ENCODE measurements around the gene TMEM271. TPM values are rescaled to one million over a fixed set of nuclear protein-coding genes. Genes with fewer than 3 reads are reported as not detected.

The TMEM271 gene
- total and polyA plus RNA-seq, 4 donors: not detected

DNA sequence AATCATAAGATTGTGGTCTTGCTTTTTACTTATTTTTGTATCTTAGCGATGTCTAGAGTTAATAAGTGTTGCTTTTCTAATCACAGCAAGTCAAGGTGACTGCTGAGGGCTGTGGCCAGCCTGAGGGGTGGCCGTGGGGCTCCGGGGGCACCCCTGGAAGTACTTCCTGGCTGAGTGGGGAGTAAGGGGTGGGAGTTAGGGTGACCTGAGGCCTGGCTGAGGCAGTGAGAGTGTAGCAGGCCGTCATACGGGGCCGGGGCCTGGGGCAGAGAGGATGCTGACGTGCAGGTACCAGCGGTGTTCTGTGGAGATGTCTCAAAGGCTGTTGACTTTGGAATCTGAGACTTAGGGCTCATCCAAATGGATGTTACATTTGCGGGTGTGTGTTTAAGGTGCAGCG lies 47.8 kb downstream of the TMEM271 start:
- TF ChIP-seq, protein P1, sequence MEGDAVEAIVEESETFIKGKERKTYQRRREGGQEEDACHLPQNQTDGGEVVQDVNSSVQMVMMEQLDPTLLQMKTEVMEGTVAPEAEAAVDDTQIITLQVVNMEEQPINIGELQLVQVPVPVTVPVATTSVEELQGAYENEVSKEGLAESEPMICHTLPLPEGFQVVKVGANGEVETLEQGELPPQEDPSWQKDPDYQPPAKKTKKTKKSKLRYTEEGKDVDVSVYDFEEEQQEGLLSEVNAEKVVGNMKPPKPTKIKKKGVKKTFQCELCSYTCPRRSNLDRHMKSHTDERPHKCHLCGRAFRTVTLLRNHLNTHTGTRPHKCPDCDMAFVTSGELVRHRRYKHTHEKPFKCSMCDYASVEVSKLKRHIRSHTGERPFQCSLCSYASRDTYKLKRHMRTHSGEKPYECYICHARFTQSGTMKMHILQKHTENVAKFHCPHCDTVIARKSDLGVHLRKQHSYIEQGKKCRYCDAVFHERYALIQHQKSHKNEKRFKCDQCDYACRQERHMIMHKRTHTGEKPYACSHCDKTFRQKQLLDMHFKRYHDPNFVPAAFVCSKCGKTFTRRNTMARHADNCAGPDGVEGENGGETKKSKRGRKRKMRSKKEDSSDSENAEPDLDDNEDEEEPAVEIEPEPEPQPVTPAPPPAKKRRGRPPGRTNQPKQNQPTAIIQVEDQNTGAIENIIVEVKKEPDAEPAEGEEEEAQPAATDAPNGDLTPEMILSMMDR (IDR thresholded peaks at IDR 0.05; ENCODE audit: control extremely low read depth, extremely low read depth): no peak
- 92 to 93% methylated on average over 10 of the region's 10 CpGs for WGBS, 2 donors
- no peak for DNase-seq
- Histone ChIP-seq H3K9me3 (ENCODE audit: control insufficient read depth in 4 of 4, insufficient read depth in 3 of 4, low read length in 3 of 4) (peaks cover 0 to 7% (median 0%) of the 10 kb centered on the region in 4 donors), H3K36me3 (ENCODE audit: control insufficient read depth in 4 of 4, insufficient read depth in 4 of 4, low read length in 4 of 4) (peaks cover 16 to 66% (median 40%) of the 10 kb centered on the region in 4 donors), H3K27ac (ENCODE audit: low read depth in 1 of 2, low read length in 1 of 2) (no peak overlapping the region), H3K4me3 (no peak overlapping the region), H3K27me3 (ENCODE audit: control insufficient read depth in 3 of 3, insufficient read depth in 3 of 3, low read length in 2 of 3) (no peaks in the 10 kb centered on the region), H3K4me1 (ENCODE audit: control insufficient read depth in 5 of 5, insufficient read depth in 5 of 5, low read length in 5 of 5) (no peaks in the 10 kb centered on the region), H3K9ac (ENCODE audit: insufficient read depth in 1 of 2, low read length in 2 of 2) (no peak overlapping the region)
- no peak for ATAC-seq (ENCODE audit: insufficient read depth, low FRiP score)

DNA sequence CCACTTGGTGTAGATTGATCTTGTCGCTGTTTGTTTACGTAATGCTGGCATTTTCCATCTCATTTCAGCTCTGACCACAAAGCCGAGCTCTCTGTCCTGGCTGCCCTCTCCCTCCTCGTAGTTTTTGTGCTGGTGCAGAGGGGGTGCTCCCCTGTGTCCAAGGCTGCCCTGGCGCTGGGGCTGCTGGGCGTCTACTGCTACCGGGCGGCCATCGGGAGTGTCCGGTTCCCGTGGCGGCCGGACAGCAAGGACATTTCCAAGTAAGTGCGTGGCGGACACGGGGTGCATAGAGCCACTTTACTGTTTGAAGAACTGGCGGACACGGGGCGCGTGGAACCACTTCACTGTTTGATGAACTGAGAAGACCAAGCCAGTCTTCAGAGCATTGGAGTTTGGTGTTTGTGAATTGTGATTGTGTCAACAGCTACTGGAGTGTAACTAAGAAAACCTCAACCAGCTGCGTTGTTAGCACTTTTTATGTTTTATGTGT lies 49.1 kb downstream of the TMEM271 start:
- Histone ChIP-seq H3K36me3 (ENCODE audit: control insufficient read depth in 4 of 4, insufficient read depth in 4 of 4, low read length in 4 of 4) (peaks cover 16 to 65% (median 32%) of the 10 kb centered on the region in 4 donors), H3K9me3 (ENCODE audit: control insufficient read depth in 4 of 4, insufficient read depth in 3 of 4, low read length in 3 of 4) (peaks cover 0 to 4% (median 0%) of the 10 kb centered on the region in 4 donors), H3K4me3 (no peak overlapping the region), H3K4me1 (ENCODE audit: control insufficient read depth in 5 of 5, insufficient read depth in 5 of 5, low read length in 5 of 5) (no peaks in the 10 kb centered on the region), H3K9ac (ENCODE audit: insufficient read depth in 1 of 2, low read length in 2 of 2) (no peak overlapping the region), H3K27ac (ENCODE audit: low read depth in 1 of 2, low read length in 1 of 2) (no peak overlapping the region), H3K27me3 (ENCODE audit: control insufficient read depth in 3 of 3, insufficient read depth in 3 of 3, low read length in 2 of 3) (no peaks in the 10 kb centered on the region)
- TF ChIP-seq, protein P1 (IDR thresholded peaks at IDR 0.05; ENCODE audit: control extremely low read depth, extremely low read depth): no peak
- no peak for ATAC-seq (ENCODE audit: insufficient read depth, low FRiP score)
- WGBS, 2 donors: 96 to 97% methylated on average over 21 of the region's 21 CpGs
- no peak for DNase-seq

DNA sequence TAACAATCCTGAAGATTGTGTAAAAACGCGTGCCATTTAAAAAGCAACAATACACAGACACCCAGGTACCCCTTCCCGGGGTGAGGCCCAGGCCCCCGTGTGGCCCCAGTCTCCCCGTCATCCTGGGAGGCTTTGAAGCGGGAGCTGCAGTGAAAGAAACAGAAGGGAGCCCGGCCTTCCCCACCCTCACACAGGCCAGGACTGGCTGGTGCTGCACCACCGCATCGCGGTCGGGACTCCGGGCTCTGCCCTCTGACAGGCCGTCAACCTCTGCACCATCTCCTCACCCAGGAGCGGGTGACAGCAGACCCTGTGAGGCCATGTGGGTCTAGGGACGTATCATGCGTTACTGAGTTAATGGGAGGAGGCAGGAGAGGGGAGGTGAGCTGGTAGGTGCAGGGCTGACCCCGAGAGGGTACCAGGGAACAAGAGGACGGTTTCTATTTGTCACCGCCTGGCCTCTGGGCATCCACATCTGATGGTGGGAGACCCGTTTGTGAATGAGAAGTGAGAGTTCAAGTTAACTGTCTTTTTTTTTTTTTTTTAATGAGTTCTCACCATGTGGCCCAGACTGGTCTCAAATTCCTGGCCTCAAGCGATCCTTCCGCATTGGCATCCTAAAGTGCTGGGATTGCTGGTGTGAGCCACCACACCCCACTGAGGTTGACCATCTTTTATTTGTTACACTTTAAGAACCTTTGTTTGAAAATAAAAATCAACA lies 49.7 kb downstream of the TMEM271 start:
- Histone ChIP-seq H3K36me3 (ENCODE audit: control insufficient read depth in 4 of 4, insufficient read depth in 4 of 4, low read length in 4 of 4) (peaks cover 17 to 65% (median 29%) of the 10 kb centered on the region in 4 donors), H3K27me3 (ENCODE audit: control insufficient read depth in 3 of 3, insufficient read depth in 3 of 3, low read length in 2 of 3) (no peaks in the 10 kb centered on the region), H3K9ac (ENCODE audit: insufficient read depth in 1 of 2, low read length in 2 of 2) (no peak overlapping the region), H3K9me3 (ENCODE audit: control insufficient read depth in 4 of 4, insufficient read depth in 3 of 4, low read length in 3 of 4) (peaks cover 0 to under 1% (median 0%) of the 10 kb centered on the region in 4 donors), H3K27ac (ENCODE audit: low read depth in 1 of 2, low read length in 1 of 2) (no peak overlapping the region), H3K4me3 (no peak overlapping the region), H3K4me1 (ENCODE audit: control insufficient read depth in 5 of 5, insufficient read depth in 5 of 5, low read length in 5 of 5) (no peaks in the 10 kb centered on the region)
- 94 to 95% methylated on average over 22 of the region's 22 CpGs for WGBS, 2 donors
- DNase-seq: no peak
- no peak for ATAC-seq (ENCODE audit: insufficient read depth, low FRiP score)
- TF ChIP-seq, protein P1 (IDR thresholded peaks at IDR 0.05; ENCODE audit: control extremely low read depth, extremely low read depth): no peak
